ENCODE results near the gene TEX2. TPM values are rescaled to one million over a fixed set of nuclear protein-coding genes. Genes with fewer than 3 reads are reported as not detected.

The TEX2 gene
- total and polyA plus RNA-seq, 8 donors: 8.9 to 30.3 (median 22.4) TPM

GRCh38 chr17:64214950-64215349 is 48.1 kb downstream of the TEX2 start:
- intact Hi-C loops (cut with DNase I): loop anchor here in 1 of 3 donors (10.0 kb wide), 1 partner anchor 50 kb away; no protein-coding TSS in a partner anchor
- DNase-seq (no peak), ATAC-seq (no peak), FAIRE-seq (no peak)
- H3K4me3 ChIP-seq: no peak overlapping the region
- TF ChIP-seq CTCF (IDR thresholded peaks at IDR 0.05): no peak
- no peaks in the 10 kb centered on the region for H3K9me3 ChIP-seq
- peaks cover 0 to 15% (median 3%) of the 10 kb centered on the region in 3 donors for H3K36me3 ChIP-seq
- no peak overlapping the region for H3K27ac ChIP-seq
- 92% methylated on average over 4 of the region's 4 CpGs for WGBS, 2 donors
- H3K27me3 ChIP-seq: no peaks in the 10 kb centered on the region
- H3K4me1 ChIP-seq: peaks cover 14 to 25% (median 19%) of the 10 kb centered on the region in 3 donors

GRCh38 chr17:64213995-64214811 is 48.9 kb downstream of the TEX2 start:
- intact Hi-C loops (cut with DNase I): loop anchor here in 1 of 3 donors (10.0 kb wide), 1 partner anchor 49 kb away; no protein-coding TSS in a partner anchor
- Histone ChIP-seq H3K4me3 (no peak overlapping the region), H3K36me3 (peaks cover 0 to 15% (median 3%) of the 10 kb centered on the region in 3 donors), H3K9me3 (no peaks in the 10 kb centered on the region), H3K27me3 (no peaks in the 10 kb centered on the region), H3K4me1 (peaks cover 18 to 25% (median 19%) of the 10 kb centered on the region in 3 donors), H3K27ac (no peak overlapping the region)
- no peak for TF ChIP-seq CTCF (IDR thresholded peaks at IDR 0.05)
- WGBS, 2 donors: 75 to 81% methylated on average over 14 of the region's 14 CpGs
- peak in 1 of 4 donors; percentile 13 for ATAC-seq
- FAIRE-seq: no peak
- DNase-seq: no peak

GRCh38 chr17:64212122-64212521 is 50.9 kb downstream of the TEX2 start:
- WGBS, 2 donors: 65 to 71% methylated on average over 2 of the region's 2 CpGs
- FAIRE-seq: no peak
- no peak overlapping the region for H3K27ac ChIP-seq
- intact Hi-C loops (cut with DNase I): loop anchor here in 1 of 3 donors (10.0 kb wide), 1 partner anchor 47 kb away; no protein-coding TSS in a partner anchor
- no peaks in the 10 kb centered on the region for H3K9me3 ChIP-seq
- no peak overlapping the region for H3K4me3 ChIP-seq
- H3K27me3 ChIP-seq: no peaks in the 10 kb centered on the region
- DNase-seq: no peak
- ATAC-seq: no peak
- no peak for TF ChIP-seq CTCF (IDR thresholded peaks at IDR 0.05)
- peaks cover 14 to 17% (median 15%) of the 10 kb centered on the region in 3 donors for H3K4me1 ChIP-seq
- peaks cover 0 to 15% (median 3%) of the 10 kb centered on the region in 3 donors for H3K36me3 ChIP-seq

- Histone ChIP-seq H3K4me3 (no peak overlapping the region), H3K27ac (no peak overlapping the region), H3K9me3 (no peaks in the 10 kb centered on the region), H3K4me1 (peaks cover 3 to 4% (median 4%) of the 10 kb centered on the region in 3 donors), H3K27me3 (no peaks in the 10 kb centered on the region), H3K36me3 (peaks cover 0 to 15% (median 3%) of the 10 kb centered on the region in 3 donors)
- no peak for DNase-seq
- WGBS, 2 donors: 87 to 94% methylated on average over 6 of the region's 6 CpGs
- FAIRE-seq: no peak
- intact Hi-C loops (cut with DNase I): loop anchor here in 1 of 3 donors (10.0 kb wide), 1 partner anchor 45 kb away; no protein-coding TSS in a partner anchor
- peak in 1 of 4 donors; percentile 23 for ATAC-seq
- TF ChIP-seq CTCF (IDR thresholded peaks at IDR 0.05): no peak
Measured at GRCh38 chr17:64209983-64210382, 53.1 kb downstream of the TEX2 start.
